NCI-H187 treated with DMSO at 0.1 percent for 48 hours (cell line): ENCODE data around the gene FAM236D.
"Not testable (repeated sequence)": the region's sequence is repeated elsewhere in the genome, so short reads cannot be mapped to it uniquely, and the experiment has no call there.

ENCODE experiments used
- DNase-seq: peaks from one replicate; lab custom pipeline; 2025; lab: John Stamatoyannopoulos, UW

Gene FAM236D

GRCh38 chrX:72808110-72808509 lies at the start of gene FAM236D:
Gene FAM236D, minus strand, starts transcription at chrX:72808210. Its CDS starts 100 bp downstream, at chrX:72808110.
- not testable (repeated sequence) for DNase-seq

DNA sequence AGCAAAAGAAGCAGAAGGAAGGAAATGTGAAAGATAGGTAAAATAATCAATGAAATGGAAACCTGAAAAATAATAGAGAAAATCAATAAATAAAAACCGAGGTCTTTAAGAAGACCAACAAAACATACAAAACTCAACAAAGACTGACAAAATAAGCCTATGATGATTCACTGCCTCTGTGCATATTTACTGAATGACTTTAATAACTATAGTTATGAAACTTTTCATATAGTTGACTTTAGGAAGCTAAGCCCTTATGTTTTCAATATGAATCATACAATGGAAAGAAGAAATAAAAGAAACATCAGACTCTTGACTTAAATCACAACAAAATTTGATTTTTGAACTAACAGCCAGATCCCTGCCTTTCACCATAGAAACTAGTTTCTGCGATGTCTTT lies 29.5 kb upstream of the FAM236D start:
- not testable (repeated sequence) for DNase-seq

GRCh38 chrX:72830701-72831100 lies 22.7 kb upstream of the FAM236D start:
- DNase-seq: not testable (repeated sequence)

- not testable (repeated sequence) for DNase-seq
These were observed 17.6 kb downstream of the FAM236D start for GRCh38 chrX:72790390-72790789.

GRCh38 chrX:72788142-72788541 lies 19.9 kb downstream of the FAM236D start:
- DNase-seq: not testable (repeated sequence)

- not testable (repeated sequence) for DNase-seq
These were observed 24.0 kb downstream of the FAM236D start for GRCh38 chrX:72783964-72784363.

DNA sequence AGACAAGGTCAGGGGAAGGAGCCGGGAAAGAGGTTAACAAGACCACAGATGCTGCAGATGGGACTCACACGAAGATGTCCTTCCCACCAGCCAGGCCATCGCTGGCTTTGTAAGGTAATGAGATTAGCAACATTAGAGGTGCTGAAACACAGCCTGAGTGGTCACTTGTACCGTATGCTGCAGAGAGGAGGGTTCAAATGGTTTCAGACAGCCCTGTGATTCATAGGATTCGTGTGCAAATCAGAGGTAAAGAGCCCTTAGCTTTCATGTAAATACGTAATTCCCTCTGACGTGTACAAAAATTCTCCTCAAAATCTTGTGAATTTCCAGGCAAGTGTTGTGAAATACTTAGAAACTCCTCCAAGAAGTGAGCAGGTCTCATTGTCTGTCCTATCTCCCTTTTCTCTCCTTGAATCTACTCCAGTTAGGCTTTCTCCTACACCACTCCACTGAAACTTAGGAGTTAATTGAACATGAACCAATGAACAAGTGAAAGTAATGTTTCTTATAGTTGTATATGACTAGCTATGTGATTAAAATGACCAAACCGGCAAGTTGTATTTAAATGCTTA lies 24.6 kb downstream of the FAM236D start:
- DNase-seq: not testable (repeated sequence)

GRCh38 chrX:72782560-72782959 lies 25.4 kb downstream of the FAM236D start, which contains the start of gene FAM236B:
Gene FAM236B, minus strand, starts transcription at chrX:72782660. Its CDS starts 100 bp downstream, at chrX:72782560.
- DNase-seq: not testable (repeated sequence)

DNA sequence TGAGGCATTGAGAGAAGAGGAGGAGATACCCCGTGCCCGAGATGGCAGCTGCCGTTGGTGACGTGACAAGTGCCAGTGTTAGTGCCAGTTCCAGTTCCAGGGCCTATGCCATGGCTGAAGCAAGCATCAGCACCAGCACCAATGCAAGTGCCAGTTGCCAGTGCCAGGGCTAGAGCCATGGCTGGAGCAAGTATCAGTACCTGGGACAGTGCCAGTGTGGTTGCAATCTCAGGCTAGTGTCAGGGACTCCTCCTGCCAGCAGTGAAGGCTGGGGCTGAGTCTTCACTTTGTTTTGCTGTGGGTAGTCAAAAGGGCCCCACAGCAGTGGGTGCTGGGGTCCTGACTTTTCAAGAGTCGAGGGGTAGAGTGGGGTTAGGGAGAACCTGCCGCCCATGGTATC lies 29.9 kb downstream of the FAM236D start:
- DNase-seq: not testable (repeated sequence)

DNA sequence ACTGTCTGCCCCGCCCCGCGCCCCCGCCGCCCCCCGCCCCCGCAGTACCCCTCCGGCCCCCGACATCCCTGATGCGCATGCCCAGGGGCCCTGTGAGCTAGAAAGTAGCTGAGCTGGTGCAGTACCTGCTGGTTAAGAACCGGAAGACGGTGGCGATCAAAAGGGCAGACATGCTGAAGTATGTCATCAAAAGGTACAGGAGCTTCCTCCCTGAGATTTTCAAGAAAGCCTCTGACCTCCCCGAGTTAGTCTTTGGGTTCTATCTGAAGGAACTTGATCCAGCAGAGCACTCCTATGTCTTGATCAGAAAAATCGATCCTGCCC lies 30.6 kb downstream of the FAM236D start:
- not testable (repeated sequence) for DNase-seq

DNA sequence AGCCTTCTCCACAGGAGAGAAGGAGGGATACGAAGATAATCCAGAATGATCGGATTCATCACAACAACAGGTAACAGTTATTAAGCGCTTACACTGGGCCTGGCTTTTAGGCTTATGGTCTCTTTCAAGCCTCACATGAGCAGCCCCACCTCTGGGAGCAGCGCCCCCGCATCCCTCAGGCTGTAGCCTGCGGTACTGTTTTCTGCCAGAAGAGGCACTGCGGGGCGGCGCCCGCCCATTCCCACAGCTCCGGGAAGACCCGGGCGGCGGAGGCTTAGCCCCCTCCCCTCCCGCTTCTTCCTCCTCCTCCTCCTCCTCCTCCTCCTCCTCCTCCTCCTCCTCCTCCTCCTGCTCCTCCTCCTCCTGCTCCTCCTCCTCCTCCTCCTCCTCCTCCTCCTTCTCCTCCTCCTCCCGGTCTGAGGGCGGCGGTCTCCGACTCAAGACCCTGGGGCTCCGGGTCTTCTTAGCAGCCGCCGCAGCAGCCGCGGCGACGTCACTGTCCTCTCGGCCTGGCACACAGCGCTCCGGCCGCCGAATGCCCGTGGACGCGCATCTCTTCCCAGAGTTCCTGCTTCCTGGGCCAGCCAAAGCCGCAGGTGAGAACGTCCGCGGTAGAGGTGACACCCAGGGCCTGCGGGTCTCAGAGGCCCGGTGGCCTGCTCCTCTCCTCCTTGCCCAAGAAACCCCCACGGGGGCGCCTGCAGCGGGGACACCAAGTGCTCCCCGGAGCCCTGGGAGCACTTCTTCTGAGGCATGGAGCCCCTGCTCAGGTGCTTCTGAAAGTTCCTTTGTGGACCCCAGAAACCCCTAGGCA lies 31.1 kb downstream of the FAM236D start, which contains the start of gene DMRTC1B:
Gene DMRTC1B, plus strand, starts transcription at position 238 of the 814 bp plus-strand sequence. CDS start 68,246 bp downstream, outside the sequence.
- not testable (repeated sequence) for DNase-seq

DNA sequence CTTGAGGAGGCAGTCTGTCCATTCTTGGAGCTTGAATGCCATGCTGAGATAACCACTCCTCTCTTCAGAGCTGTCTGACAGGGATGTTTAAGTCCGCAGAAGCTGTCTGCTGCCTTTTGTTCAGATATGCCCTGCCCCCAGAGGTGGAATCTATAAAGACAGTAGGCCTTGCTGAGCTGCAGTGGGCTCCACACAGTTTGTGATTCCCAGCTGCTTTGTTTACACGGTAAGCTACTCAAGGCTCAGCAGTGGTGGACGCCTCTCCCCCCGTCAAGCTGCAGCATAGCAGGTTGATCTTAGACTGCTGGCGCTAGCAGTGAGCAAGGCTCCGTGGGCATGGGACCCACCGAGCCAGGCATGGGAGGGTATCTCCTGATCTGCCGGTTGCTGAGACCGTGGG lies 47.6 kb downstream of the FAM236D start:
- DNase-seq: not testable (repeated sequence)
